NCI-H748 (cell line): ENCODE measurements around the gene OGFRL1.
"Not testable (repeated sequence)": the region's sequence is repeated elsewhere in the genome, so short reads cannot be mapped to it uniquely, and the experiment has no call there.

ENCODE experiments used
- DNase-seq: peaks from one replicate; lab custom pipeline; 2025; ENCODE audit not compliant: unreplicated experiment; lab: John Stamatoyannopoulos, UW

OGFRL1 gene

DNA sequence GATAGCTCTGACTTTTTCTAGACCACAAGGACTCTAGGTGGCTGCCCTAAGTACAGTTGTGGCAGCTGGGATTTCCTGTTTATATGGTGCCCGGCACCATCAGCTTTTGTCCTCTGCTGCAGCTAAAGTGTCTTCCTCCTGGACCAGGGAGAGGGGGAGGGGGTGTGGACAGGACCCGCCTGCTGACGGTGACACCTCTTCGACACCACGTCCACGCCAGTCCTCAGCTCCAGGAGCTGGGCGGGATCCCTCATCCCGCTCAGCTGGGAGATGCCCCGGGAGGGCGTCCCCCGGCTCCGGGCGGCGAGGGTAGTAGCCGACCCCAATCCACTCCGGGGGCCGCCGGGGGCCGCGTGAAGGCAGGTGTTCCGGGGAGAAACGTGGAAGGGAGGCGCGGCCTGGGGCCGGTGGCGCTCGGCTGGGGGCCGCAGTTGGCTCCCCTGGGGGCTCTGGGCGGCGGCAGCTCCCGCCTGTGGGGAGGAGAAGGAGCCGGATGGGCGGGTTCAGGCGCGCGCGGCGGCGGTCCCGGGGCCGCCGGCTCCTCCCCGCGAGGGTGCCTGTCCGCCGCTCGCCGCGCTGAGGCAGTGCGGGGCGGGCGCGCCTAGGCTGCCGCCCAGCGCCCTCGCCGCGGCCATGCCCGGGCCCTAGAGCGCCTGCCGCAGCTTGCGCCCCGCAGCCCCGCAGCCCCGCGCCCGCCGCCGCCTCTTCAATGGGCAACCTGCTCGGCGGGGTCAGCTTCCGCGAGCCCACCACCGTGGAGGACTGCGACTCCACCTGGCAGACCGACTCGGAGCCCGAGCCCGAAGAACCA, at the start of gene OGFRL1:
Gene OGFRL1, plus strand, starts transcription at position 584 of the 811 bp plus-strand sequence. Its CDS starts 126 bp downstream, at position 710.
- DNase-seq = peak; percentile 95

DNA sequence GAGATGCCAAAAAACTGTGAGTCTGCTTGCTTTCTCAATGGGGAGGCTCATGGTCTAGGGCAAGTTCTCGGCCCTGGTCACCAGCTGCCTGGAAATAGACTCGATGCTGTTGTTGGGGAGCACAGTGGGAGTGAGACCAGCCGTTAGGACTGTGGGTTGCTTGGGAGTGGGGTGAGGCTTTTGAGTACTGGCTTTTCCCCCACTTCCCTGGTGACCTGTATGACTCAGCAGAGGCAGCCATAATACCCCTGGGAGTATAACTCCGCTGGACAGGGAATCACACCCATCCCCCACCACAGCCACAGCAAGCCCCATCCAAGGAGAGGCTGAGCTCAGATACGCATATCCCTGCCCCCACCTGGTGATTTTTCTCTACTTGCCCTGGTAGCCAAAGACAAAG, 48.9 kb upstream of the OGFRL1 start:
- DNase-seq = no peak

- DNase-seq = no peak
Observed at GRCh38 chr6:71245265-71246049, 43.2 kb upstream of the OGFRL1 start.

DNA sequence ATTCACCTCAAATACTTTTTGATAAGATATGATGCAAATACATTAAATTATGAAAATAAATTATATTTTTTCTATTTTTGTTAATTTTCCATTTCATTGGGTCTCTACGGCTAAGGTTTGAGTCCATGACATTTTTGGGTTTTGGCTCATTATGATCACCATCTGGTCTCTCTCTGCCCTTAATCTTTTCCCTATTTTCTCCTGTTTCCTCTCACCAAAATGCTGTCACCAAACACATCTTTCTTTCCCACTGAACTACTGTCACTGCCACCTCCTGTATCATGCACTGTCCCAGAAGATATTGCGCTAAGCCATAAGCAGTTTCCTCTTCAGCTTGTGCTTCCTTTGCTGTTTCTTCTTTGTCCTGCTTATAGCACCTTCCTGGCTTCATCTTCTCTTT, 42.0 kb upstream of the OGFRL1 start:
- no peak for DNase-seq

GRCh38 chr6:71248306-71248765, 40.3 kb upstream of the OGFRL1 start:
- DNase-seq = peak; percentile 36

GRCh38 chr6:71248878-71249544, 39.6 kb upstream of the OGFRL1 start:
- no peak for DNase-seq

- DNase-seq = no peak
Observed at GRCh38 chr6:71250099-71250602, 38.5 kb upstream of the OGFRL1 start.

GRCh38 chr6:71252410-71252809, 36.2 kb upstream of the OGFRL1 start:
- no peak for DNase-seq

DNA sequence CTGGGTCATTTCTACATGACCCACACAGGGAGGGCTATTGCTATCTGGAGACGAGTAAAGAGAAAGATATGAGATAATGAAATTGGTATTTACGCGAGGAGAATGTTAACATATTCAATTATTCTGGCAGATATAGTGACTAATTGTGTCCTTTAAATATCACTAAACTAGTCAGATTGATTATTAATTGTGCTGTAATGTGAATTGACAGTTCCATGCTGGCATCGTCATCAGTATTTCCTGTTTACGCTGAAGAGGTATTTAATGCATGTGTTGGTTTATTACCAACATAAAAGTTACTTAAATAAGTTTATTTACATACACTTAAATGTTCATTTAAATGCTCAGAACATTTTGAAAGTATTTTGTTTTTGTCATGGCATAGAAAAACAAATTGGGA, 35.7 kb upstream of the OGFRL1 start:
- no peak for DNase-seq

DNA sequence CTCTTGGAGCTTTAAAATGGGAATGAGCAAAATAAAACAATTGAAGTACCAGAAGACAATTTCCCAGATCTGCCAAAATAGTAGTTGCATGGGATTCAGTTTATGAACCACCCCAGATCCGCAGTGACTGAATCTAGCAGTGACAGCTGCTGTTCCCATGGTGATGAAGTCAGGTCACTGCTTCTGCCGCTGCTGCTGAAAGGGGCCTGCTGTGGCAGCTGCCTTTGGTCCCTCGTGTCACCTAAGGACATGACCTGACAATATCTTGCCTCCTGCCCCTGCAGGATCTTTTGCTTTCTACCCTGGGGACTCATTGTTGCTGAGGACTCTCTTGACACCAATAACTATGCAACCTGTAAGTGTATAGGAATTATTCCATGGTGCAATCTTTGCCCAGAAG, 34.3 kb upstream of the OGFRL1 start:
- peak; percentile 84 for DNase-seq

GRCh38 chr6:71258078-71258866, 30.3 kb upstream of the OGFRL1 start:
- no peak for DNase-seq

DNA sequence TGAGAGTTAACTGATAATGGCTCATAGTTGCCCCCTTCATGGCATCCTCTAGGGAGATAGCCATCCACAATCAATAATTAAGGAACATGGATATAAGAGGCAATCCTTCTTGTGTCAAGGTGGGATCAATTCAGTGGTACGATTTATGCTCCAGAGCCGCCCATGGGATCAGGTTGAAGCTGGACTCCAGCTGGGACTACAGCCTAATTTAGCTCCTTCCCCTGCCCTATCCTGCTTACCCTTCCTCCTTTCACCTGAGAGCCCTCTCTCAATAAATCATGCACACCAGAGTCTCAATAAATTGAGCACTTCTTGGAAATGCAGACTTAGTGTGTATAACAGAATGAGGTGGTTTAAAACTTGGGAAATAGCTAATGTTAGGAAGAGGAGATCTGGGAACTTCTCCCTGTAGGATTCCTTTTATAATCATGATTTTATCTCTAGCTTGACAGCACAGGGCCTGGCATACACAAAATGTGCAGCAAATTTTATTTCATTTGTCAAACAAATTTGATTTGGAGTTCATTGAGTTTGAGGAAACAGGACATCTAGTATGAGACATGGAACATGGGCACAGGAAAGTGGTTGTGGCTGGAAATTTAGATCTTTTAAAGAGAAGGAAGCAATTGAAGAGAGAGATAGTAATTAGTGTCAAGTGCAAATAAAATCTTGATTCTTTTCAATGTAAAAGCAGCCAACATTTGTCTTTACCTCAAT, 28.6 kb upstream of the OGFRL1 start:
- DNase-seq = no peak

DNA sequence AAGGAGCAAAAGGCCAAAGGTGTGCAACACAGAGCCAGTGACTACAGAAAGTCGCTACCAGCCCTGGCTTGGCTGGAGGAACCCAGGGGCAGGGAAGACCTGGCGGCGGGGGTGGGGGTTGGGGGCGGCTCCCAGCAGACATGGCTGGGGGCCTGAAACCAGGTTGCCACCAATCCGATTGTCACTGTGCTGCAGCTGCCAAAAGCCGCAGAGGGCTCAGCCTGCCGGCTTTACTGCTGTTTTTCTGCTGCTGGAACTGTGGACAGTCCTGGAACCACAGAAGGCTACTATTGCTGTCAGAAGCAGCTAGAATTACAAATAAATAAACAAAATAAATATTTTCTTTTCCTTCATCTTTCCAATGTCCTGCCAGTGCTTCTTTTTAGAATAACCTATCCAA, 25.7 kb upstream of the OGFRL1 start:
- no peak for DNase-seq

DNA sequence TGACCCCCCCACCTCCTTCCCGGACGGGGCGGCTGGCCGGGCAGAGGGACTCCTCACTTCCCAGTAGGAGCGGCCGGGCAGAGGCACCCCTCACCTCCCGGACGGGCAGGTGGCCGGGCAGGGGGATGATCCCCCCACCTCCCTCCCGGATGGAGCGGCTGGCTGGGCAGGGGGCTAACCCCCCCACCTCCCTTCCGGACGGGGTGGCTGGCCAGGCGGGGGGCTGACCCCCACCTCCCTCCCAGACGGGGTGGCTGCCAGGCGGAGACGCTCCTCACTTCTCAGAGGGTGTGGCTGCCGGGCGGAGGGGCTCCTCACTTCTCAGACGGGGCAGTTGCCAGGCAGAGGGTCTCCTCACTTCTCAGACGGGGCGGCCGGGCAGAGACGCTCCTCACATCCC, 22.2 kb upstream of the OGFRL1 start:
- DNase-seq = not testable (repeated sequence)

GRCh38 chr6:71268735-71269437, 19.7 kb upstream of the OGFRL1 start:
- no peak for DNase-seq

DNA sequence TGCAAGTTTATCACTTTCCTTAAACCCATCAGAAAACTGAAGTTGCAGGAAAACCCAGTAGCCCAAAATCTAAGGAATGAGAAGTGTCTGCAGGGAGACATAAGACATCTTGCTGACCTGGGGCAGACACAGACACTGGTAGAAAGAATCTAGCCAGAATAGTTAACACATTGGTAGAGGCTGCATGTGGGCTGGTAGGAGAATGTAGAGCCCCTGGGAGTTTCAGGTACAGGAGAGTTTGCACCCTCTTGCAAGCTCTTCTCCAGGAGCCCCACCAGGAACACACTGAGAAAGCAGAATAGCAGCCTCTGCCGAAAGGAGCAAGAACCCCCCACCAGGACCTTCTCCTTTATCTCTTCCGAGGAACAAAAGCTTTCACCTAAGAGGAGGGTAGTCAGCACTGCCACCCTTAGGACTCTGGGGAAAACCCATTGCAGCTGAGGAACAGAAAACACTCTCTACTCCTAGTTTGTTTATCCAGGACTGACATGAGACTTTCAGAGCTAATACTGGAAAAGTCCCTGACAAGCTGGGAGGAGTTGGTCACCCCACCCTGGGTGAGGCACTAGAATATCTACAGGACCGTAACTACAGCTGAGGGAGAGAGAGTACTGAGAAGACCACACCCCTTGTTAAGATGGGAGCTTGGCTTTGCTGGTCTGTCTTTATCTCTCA, 10.5 kb upstream of the OGFRL1 start:
- no peak for DNase-seq

- no peak for DNase-seq
Observed at GRCh38 chr6:71279321-71279720, 9.3 kb upstream of the OGFRL1 start.

DNA sequence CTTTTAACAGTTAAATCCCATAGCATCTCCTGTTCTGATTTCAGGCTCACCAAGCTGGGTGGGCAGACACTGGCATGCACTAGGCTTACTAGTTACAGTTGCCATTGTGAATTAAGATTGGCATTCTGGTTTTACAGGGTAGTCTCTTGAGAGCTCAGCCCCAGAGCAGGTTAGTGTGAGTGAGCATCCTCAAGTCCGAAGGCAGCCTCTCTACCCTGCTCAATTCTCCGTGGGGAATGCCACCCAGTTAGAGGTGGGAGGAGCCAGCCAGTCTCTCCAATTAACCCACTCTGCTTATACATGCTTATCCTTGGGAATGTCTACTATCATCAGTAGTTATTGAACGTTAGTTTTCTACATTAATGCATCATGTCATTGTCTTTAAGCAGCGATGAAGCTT, 8.9 kb upstream of the OGFRL1 start:
- no peak for DNase-seq

DNA sequence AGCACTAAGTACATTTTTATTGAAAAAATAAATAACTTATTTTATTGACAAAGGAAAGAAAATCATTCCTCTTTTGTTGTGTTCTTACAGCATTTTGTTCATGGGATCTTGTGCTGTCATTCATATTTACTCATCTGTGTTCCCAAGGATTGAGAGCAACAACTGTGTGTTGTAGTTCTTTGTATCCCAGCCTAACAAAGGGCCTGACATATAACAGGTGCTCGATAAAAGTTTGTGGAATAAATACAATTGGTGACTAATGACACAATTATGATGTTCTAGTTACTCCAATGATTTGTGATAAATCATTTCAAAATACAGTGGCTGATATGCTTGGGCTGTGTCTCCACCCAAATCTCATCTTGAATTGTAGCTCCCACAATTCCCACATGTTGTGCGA, 7.9 kb upstream of the OGFRL1 start:
- DNase-seq = no peak
